NCI-H1417 treated with DMSO at 0.1 percent for 48 hours (cell line): ENCODE results near the gene CCDC59.
"Not testable (repeated sequence)": the region's sequence is repeated elsewhere in the genome, so short reads cannot be mapped to it uniquely, and the experiment has no call there.

Experiments used
- DNase-seq: peaks from one replicate; lab custom pipeline; 2025; lab: John Stamatoyannopoulos, UW

Gene CCDC59

GRCh38 chr12:82358200-82359114 lies at the start of gene CCDC59, which contains the start of gene METTL25:
TSS of gene CCDC59 (minus strand) at chr12:82358387. CDS start at chr12:82358376, 11 bp downstream.
TSS of gene METTL25 (plus strand) at chr12:82358529. CDS start at chr12:82358566, 37 bp downstream.
- DNase-seq: peak; percentile 93

- DNase-seq: no peak
Observed at GRCh38 chr12:82407481-82407880, 49.3 kb upstream of the CCDC59 start.

- DNase-seq: no peak
Observed at GRCh38 chr12:82406651-82407050, 48.5 kb upstream of the CCDC59 start.

GRCh38 chr12:82400819-82401218 lies 42.6 kb upstream of the CCDC59 start:
- DNase-seq: no peak

- DNase-seq: no peak
Observed at GRCh38 chr12:82398879-82399278, 40.7 kb upstream of the CCDC59 start.

GRCh38 chr12:82383930-82384552 lies 25.9 kb upstream of the CCDC59 start:
- DNase-seq: no peak

- DNase-seq: no peak
Observed at GRCh38 chr12:82378997-82379396, 20.8 kb upstream of the CCDC59 start.

GRCh38 chr12:82375201-82375600 lies 17.0 kb upstream of the CCDC59 start:
- no peak for DNase-seq

- DNase-seq: no peak
Observed at GRCh38 chr12:82366197-82366596, 8.0 kb upstream of the CCDC59 start.

GRCh38 chr12:82363990-82364389 lies 5.8 kb upstream of the CCDC59 start:
- no peak for DNase-seq

GRCh38 chr12:82361461-82361915 lies 3.3 kb upstream of the CCDC59 start:
- DNase-seq: no peak

- DNase-seq: not testable (repeated sequence)
Observed at GRCh38 chr12:82360834-82361233, 2.6 kb upstream of the CCDC59 start.

GRCh38 chr12:82359115-82359478 lies 910 bp upstream of the CCDC59 start:
- no peak for DNase-seq

- DNase-seq: no peak
Observed at GRCh38 chr12:82357845-82358199, 365 bp downstream of the CCDC59 start.

- no peak for DNase-seq
Observed at GRCh38 chr12:82357340-82357739, 847 bp downstream of the CCDC59 start.

- DNase-seq: no peak
Observed at GRCh38 chr12:82351390-82351789, 6.8 kb downstream of the CCDC59 start.

GRCh38 chr12:82350161-82350560 lies 8.0 kb downstream of the CCDC59 start:
- DNase-seq: no peak

- peak; percentile 96 for DNase-seq
Observed at GRCh38 chr12:82329508-82329907, 28.7 kb downstream of the CCDC59 start.

- DNase-seq: no peak
Observed at GRCh38 chr12:82327861-82328260, 30.3 kb downstream of the CCDC59 start.

GRCh38 chr12:82326905-82327503 lies 31.2 kb downstream of the CCDC59 start:
- DNase-seq: peak; percentile 85

GRCh38 chr12:82325540-82326336 lies 32.4 kb downstream of the CCDC59 start:
- DNase-seq: no peak

GRCh38 chr12:82319276-82319675 lies 38.9 kb downstream of the CCDC59 start:
- no peak for DNase-seq
